BJ (cell line): Measurements from ENCODE around the gene PDCD10. TPM values are rescaled to one million over a fixed set of nuclear protein-coding genes. Genes with fewer than 3 reads are reported as not detected.

Source experiments
- CTCF ChIA-PET: fragments of 350-600 bp; formaldehyde crosslinking; extraction: SDS; loops from one replicate; lab custom pipeline; 2021; ENCODE audit warnings: antibody characterized with exemption, inconsistent platforms; lab: Yijun Ruan, JAX
- POLR2A ChIA-PET: fragments of 300-600 bp; sonication (Branson Sonifier 250); formaldehyde crosslinking; extraction: SDS; loops from one replicate; lab custom pipeline; 2021; ENCODE audit warnings: antibody characterized with exemption; lab: Charles Lee
- DNase-seq: peaks from one replicate; pipeline ENCODE4 v3.0.0-alpha.2; 2011; ENCODE audit warnings: low read depth
- H3K27me3 ChIP-seq: 2 replicates; pipeline ENCODE4 v1.6.0; 2011; ENCODE audit warnings: low read length; ENCODE audit not compliant: control insufficient read depth, insufficient read depth
- H3K36me3 ChIP-seq: 2 replicates; pipeline ENCODE4 v1.5.1; 2011; ENCODE audit warnings: low read length; ENCODE audit not compliant: control insufficient read depth, insufficient read depth
- H3K4me3 ChIP-seq: 2 replicates; pipeline ENCODE4 v1.5.1; 2011; ENCODE audit warnings: low read depth, mild to moderate bottlenecking, control low read depth, low read length
- polyA minus RNA-seq: library from RNA; depleted of rRNA, polyadenylated mRNA; stranded (reverse); fragments of >200 nt; gene quantifications from 2 replicates; pipeline ENCODE4 v1.2.3, GENCODE V29; 2011; rRNA and poly(A)+ RNA removed
- polyA plus RNA-seq: library from polyadenylated mRNA; depleted of rRNA; stranded (reverse); fragments of >200 nt; gene quantifications from 2 replicates; pipeline ENCODE4 v1.2.3, GENCODE V29; 2011; rRNA removed
- TF ChIP-seq, protein P1 (sequence below): IDR thresholded peaks from 2 replicates; pipeline ENCODE4 v1.5.1; 2011; ENCODE audit warnings: low read depth, mild to moderate bottlenecking, control low read depth, inconsistent platforms, low read length, moderate library complexity; ENCODE audit not compliant: insufficient read depth

The PDCD10 gene
- polyA plus RNA-seq (24.4 and 61.0 TPM in 2 replicates), polyA minus RNA-seq (11.0 and 11.1 TPM in 2 replicates)

- DNase-seq = peak; percentile 95
- TF ChIP-seq, protein P1, sequence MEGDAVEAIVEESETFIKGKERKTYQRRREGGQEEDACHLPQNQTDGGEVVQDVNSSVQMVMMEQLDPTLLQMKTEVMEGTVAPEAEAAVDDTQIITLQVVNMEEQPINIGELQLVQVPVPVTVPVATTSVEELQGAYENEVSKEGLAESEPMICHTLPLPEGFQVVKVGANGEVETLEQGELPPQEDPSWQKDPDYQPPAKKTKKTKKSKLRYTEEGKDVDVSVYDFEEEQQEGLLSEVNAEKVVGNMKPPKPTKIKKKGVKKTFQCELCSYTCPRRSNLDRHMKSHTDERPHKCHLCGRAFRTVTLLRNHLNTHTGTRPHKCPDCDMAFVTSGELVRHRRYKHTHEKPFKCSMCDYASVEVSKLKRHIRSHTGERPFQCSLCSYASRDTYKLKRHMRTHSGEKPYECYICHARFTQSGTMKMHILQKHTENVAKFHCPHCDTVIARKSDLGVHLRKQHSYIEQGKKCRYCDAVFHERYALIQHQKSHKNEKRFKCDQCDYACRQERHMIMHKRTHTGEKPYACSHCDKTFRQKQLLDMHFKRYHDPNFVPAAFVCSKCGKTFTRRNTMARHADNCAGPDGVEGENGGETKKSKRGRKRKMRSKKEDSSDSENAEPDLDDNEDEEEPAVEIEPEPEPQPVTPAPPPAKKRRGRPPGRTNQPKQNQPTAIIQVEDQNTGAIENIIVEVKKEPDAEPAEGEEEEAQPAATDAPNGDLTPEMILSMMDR = no peak; the same call in 1 of the 2 replicates
- Histone ChIP-seq H3K36me3 (no peaks in the 10 kb centered on the region), H3K4me3 (peak within 1 kb of the TSS; percentile 96), H3K27me3 (no peaks in the 10 kb centered on the region)
- CTCF ChIA-PET = no interaction called here
- POLR2A ChIA-PET = no interaction called here
These were observed at the start of gene PDCD10 for GRCh38 chr3:167734498-167735232. TSS of gene PDCD10 (minus strand) at chr3:167734892. CDS start at chr3:167720157, 14,735 bp downstream.

GRCh38 chr3:167783781-167784180, 49.1 kb upstream of the PDCD10 start:
- no peak for DNase-seq

DNA sequence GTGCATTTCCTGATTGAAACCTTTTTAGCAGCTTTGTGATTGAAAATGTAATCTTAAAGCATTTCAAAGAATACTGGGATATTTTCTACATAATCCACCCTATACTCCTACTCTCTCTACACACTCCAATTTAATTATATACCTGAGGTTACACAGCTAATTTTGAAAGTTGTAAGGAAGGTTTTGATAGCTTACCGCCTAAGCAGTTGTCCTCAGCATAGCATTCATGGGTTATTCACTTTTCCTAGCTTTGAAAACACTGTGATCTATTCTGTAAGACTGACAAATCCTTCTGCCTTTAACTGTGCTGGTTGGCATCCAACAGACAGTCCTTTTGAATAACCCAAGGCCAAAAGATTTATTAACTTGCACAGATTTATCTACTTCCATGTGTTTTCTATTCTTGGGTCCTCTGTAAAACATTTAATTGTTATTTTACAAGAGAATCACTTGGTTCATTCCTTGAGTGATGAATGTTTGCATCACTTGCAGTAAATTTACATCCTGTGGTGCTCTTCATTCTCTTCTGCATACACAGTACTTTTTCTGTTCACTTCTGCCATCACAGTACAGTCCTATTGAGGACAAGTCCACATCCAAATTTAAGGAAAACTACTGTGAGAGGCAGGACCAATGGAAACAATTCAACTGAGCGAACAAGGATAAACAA, 45.7 kb upstream of the PDCD10 start:
- no peaks in the 10 kb centered on the region for H3K27me3 ChIP-seq
- H3K4me3 ChIP-seq = no peak overlapping the region
- no peak for DNase-seq
- TF ChIP-seq, protein P1 = no peak
- CTCF ChIA-PET = no interaction called here
- no peaks in the 10 kb centered on the region for H3K36me3 ChIP-seq
- POLR2A ChIA-PET = no interaction called here

More at GRCh38 chr3:167783781-167784180, 49.1 kb upstream of the PDCD10 start:
- Histone ChIP-seq H3K27me3 (no peaks in the 10 kb centered on the region), H3K36me3 (no peaks in the 10 kb centered on the region), H3K4me3 (no peak overlapping the region)
- CTCF ChIA-PET = no interaction called here
- TF ChIP-seq, protein P1 = no peak
- POLR2A ChIA-PET = no interaction called here

GRCh38 chr3:167777356-167777755, 42.7 kb upstream of the PDCD10 start:
- ChIA-PET POLR2A (no interaction called here), CTCF (no interaction called here)
- TF ChIP-seq, protein P1 = no peak
- DNase-seq = no peak
- no peak overlapping the region for H3K4me3 ChIP-seq
- H3K36me3 ChIP-seq = no peaks in the 10 kb centered on the region
- H3K27me3 ChIP-seq = no peaks in the 10 kb centered on the region

GRCh38 chr3:167776066-167776685, 41.5 kb upstream of the PDCD10 start:
- Histone ChIP-seq H3K27me3 (no peaks in the 10 kb centered on the region), H3K36me3 (no peaks in the 10 kb centered on the region), H3K4me3 (no peak overlapping the region)
- ChIA-PET CTCF (no interaction called here), POLR2A (no interaction called here)
- no peak for DNase-seq
- TF ChIP-seq, protein P1 = no peak
